LNCAP (cell line): ENCODE results near the gene COL18A1.

Experiments
- CTCF ChIP-seq: fragments of 450-650 bp; IDR thresholded peaks from 2 replicates; pipeline ENCODE4 v1.5.1; 2017; ENCODE audit warnings: mild to moderate bottlenecking

The COL18A1 gene

GRCh38 chr21:45484318-45484717 is 79.4 kb downstream of the COL18A1 start:
- TF ChIP-seq CTCF = no peak

DNA sequence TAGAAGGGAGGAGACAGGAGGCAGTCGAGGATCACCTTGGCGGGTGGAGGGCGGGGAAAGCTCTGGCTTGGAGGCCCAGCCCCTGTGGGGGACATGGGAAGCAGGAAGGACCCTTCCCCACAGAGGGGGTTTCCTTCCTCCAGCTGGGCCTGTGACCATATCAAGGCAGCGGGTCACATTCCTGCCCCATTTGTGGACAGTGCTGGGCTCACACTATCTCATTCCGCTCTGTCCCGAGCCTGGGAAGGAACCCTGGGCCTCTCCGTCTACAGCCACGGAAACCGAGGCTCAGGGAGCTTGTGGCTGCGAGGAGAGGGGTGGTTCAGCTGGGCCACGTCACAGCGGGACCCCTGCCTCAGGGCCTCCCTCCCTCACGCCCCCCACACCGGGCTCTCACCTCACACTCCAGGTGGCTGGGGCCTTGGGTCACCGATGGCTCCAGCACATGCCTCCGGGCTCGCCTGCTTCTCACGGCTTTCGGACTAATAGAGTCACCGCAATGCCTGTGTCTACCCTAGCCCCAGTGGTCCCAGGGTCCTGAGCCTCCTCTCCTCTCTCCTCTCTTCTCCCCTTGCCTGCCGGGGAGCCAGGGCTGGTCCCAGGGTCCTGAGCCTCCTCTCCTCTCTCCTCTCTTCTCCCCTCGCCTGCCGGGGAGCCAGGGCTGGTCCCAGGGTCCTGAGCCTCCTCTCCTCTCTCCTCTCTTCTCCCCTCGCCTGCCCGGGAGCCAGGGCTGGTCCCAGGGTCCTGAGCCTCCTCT is 80.9 kb downstream of the COL18A1 start:
- TF ChIP-seq CTCF = no peak

GRCh38 chr21:45486443-45487160 is 81.6 kb downstream of the COL18A1 start:
- TF ChIP-seq CTCF = no peak

GRCh38 chr21:45487161-45487806 is 82.3 kb downstream of the COL18A1 start:
- TF ChIP-seq CTCF = no peak

DNA sequence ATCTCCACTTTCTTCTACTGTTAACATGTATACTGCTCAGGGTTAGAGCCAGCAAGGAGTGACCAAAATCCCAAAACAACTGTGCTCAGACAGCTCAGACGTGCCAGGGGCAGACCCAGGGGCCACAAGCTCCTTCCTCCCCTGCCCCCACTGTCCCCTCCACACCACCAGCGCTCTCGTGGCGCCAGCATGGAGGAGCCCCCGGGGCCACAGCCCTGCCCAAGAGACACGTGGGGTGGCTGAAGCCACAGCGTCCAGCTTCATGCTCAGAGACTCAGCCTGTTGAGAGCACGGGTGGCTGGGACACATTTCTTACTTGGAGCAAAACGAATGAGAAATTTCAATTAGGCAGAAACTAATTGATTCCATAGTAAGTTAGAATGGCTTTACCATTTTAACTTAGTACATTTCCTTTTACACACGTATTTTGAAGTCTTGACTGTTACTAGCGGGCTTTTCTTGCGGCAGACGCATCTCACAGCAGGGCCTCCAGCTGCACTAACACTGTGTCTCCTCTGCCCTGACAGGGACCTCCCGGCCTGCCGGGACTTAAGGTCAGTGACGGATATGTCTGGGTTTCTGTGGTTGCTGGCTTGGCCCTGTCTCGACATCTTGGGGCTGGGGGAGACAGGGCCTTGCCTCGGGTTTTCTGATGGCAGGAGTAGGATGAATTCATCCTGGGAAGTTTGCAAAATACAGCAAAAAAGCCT is 83.1 kb downstream of the COL18A1 start:
- no peak for TF ChIP-seq CTCF

GRCh38 chr21:45488931-45489721 is 84.2 kb downstream of the COL18A1 start:
- no peak for TF ChIP-seq CTCF

GRCh38 chr21:45489722-45489982 is 84.7 kb downstream of the COL18A1 start:
- TF ChIP-seq CTCF = no peak
